Lung (tissue), 12 donors: ENCODE data around the gene PCNT. TPM values are rescaled to one million over a fixed set of nuclear protein-coding genes. Genes with fewer than 3 reads are reported as not detected.
A peak's percentile ranks its signal among the peaks of the same experiment; 100 is the strongest.

Experiments used
- ATAC-seq: fragments of 200-7000 bp; cut with Tn5 transposase; one replicate; pipeline ENCODE4 v1.9.1; 2020; ENCODE audit warnings: moderate number of reproducible peaks; ENCODE audit not compliant: insufficient read depth, low FRiP score
- DNase-seq, 3 donors: peaks; one replicate each; pipeline ENCODE4 v3.0.0-alpha.2; 2013 to 2017
- H3K27ac ChIP-seq, 2 donors: one replicate each; pipeline ENCODE4 v1.5.1; 2013; ENCODE audit warnings: mild to moderate bottlenecking in 2 of 2, moderate library complexity in 2 of 2, control low read depth in 1 of 2, inconsistent platforms in 1 of 2, low read depth in 1 of 2, low read length in 1 of 2
- H3K27me3 ChIP-seq, 3 donors: one replicate each; pipeline ENCODE4 v1.5.1; 2013; ENCODE audit warnings: low read length in 2 of 3; ENCODE audit not compliant: control insufficient read depth in 3 of 3, insufficient read depth in 3 of 3
- H3K36me3 ChIP-seq, 4 donors: one replicate each; pipeline ENCODE4 v1.5.1; 2013; ENCODE audit warnings: low read length in 4 of 4, mild to moderate bottlenecking in 1 of 4, moderate library complexity in 1 of 4; ENCODE audit not compliant: control insufficient read depth in 4 of 4, insufficient read depth in 4 of 4
- H3K4me1 ChIP-seq, 5 donors: one replicate each; pipeline ENCODE4 v1.5.1; 2013; ENCODE audit warnings: low read length in 5 of 5, mild to moderate bottlenecking in 2 of 5, moderate library complexity in 1 of 5; ENCODE audit not compliant: control insufficient read depth in 5 of 5, insufficient read depth in 5 of 5
- H3K4me3 ChIP-seq: one replicate; pipeline ENCODE4 v1.5.1; 2013; ENCODE audit warnings: mild to moderate bottlenecking, control low read depth, moderate library complexity
- H3K9ac ChIP-seq, 2 donors: one replicate each; pipeline ENCODE4 v1.5.1; 2013; ENCODE audit warnings: low read length in 2 of 2, control low read depth in 1 of 2; ENCODE audit not compliant: insufficient read depth in 1 of 2
- H3K9me3 ChIP-seq, 4 donors: one replicate each; pipeline ENCODE4 v1.5.1; 2013; ENCODE audit warnings: low read length in 3 of 4, mild to moderate bottlenecking in 1 of 4, moderate library complexity in 1 of 4; ENCODE audit not compliant: control insufficient read depth in 4 of 4, insufficient read depth in 3 of 4
- CTCF ChIP-seq: IDR thresholded peaks from 2 replicates; pipeline ENCODE4 v1.5.1; 2012; ENCODE audit warnings: mild to moderate bottlenecking; ENCODE audit errors: control extremely low read depth, extremely low read depth
- WGBS, 2 donors: extraction: QIAGEN DNeasy Blood & Tissue Kit; methylation state at CpG; one replicate each; pipeline ENCODE4 v1.1.7; 2013; 5-methylcytosine and 5-hydroxymethylcytosine counted together
- polyA plus RNA-seq, 2 donors: library from polyadenylated mRNA; stranded (reverse); fragments of 200-250 nt; gene quantifications; one replicate each; pipeline ENCODE4 v1.2.1, GENCODE V29; 2013
- total RNA-seq, 2 donors: library from RNA; depleted of rRNA in 1 of 2; stranded (reverse); fragments of >200 nt in 1 of 2; gene quantifications; one replicate each; pipeline ENCODE4 v1.2.1, GENCODE V29; 2014 to 2021
- donor health status: control.
- donor health status: control.
- donor health status: Bipolar disorder and iron deficiency.
- donor health status: healthy.
- donor health status: DM: yes; HTN: yes; CAD: no.

Gene PCNT
- total and polyA plus RNA-seq, 4 donors, result 9.8 to 37.2 (median 18.5) TPM

DNA sequence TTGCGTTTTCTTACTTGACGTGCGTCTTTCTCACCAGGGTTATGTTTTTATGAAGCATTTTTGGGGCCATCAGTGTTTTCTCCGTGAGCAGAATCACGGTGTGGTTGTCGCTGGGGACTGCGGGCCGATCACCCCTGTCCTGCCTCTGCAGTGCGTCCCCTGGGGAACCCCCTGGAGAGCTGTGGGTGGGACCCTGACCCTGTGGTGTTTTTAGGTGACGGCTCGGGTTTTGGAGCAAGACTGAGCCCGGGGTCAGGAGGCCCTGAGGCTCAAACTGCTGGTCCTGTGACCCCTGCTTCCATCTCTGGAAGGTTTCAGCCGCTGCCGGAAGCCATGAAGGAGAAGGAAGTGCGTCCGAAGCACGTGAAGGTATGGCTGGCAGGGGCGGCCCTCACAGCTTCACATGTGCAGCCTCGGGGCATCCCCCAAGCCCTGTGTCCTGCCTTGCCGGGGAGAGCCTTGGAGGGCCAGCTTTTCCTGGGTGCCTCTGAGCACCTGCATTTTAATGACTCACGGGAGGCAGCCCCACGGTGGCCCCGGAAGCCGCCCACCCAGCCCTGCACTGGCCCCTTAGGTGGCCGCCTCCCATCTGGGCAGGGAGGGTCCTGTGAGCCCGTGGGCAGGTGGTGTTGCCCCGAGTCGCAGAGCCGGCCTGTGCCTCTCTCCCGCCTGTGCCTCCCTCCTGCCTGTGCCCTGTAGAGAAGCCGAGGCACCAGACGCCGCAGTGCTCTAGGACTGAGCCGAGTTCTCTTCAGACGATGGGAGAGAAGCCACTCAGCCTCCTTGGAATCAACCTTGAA is 98.0 kb downstream of the PCNT start:
- no peak for DNase-seq
- TF ChIP-seq CTCF, result no peak
- 94 to 97% methylated on average over 35 of the region's 35 CpGs for WGBS, 2 donors
- H3K27ac ChIP-seq, result no peak overlapping the region
- H3K27me3 ChIP-seq, result no peaks in the 10 kb centered on the region
- no peak overlapping the region for H3K4me3 ChIP-seq
- no peak for ATAC-seq
- H3K36me3 ChIP-seq, result peaks cover 4 to 34% (median 6%) of the 10 kb centered on the region in 4 donors
- no peaks in the 10 kb centered on the region for H3K9me3 ChIP-seq
- no peaks in the 10 kb centered on the region for H3K4me1 ChIP-seq
- H3K9ac ChIP-seq, result no peak overlapping the region

GRCh38 chr21:46422636-46423241 is 98.8 kb downstream of the PCNT start:
- H3K27me3 ChIP-seq, result no peaks in the 10 kb centered on the region
- peaks cover 3 to 42% (median 10%) of the 10 kb centered on the region in 4 donors for H3K36me3 ChIP-seq
- no peak overlapping the region for H3K9ac ChIP-seq
- ATAC-seq (no peak), DNase-seq (no peak)
- H3K9me3 ChIP-seq, result no peaks in the 10 kb centered on the region
- H3K4me3 ChIP-seq, result no peak overlapping the region
- TF ChIP-seq CTCF, result no peak
- no peak overlapping the region for H3K27ac ChIP-seq
- WGBS, 2 donors, result 96 to 98% methylated on average over 12 of the region's 12 CpGs
- H3K4me1 ChIP-seq, result no peaks in the 10 kb centered on the region

DNA sequence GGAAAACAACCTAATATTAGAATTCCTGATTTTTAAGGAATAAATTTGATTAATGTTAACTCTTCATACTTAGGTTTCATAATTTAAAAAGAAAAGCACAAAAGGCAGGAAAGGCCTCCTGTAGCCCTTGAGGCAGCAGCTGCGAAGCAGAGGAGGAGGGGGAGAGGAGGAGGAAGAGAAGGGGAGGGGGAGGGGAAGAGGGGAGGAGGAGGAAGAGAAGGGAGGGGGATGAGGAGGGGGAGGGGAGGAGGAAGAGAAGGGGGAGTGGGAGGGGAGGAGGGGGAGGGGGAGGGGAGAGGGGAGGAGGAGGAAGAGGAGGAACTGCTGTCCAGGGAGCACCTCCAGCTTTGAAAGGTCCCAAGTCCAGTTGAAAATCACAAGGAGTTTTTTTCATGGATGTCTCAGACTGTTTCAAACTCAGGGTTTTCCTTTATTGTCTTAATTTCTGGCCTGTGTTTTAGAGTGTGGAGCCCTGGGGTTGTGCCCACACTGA is 99.6 kb downstream of the PCNT start:
- ATAC-seq (no peak), DNase-seq (peak in 1 of 3 donors; percentile 13)
- Histone ChIP-seq H3K36me3 (peaks cover 6 to 46% (median 11%) of the 10 kb centered on the region in 4 donors), H3K27ac (no peak overlapping the region), H3K9me3 (no peaks in the 10 kb centered on the region), H3K4me3 (no peak overlapping the region), H3K4me1 (no peaks in the 10 kb centered on the region), H3K9ac (no peak overlapping the region), H3K27me3 (no peaks in the 10 kb centered on the region)
- TF ChIP-seq CTCF, result no peak
- 20 to 43% methylated on average over 1 of the region's 1 CpG for WGBS, 2 donors
